ENCODE data around the gene DENND1A. TPM values are rescaled to one million over a fixed set of nuclear protein-coding genes. Genes with fewer than 3 reads are reported as not detected.
A peak's percentile ranks its signal among the peaks of the same experiment; 100 is the strongest.

DENND1A gene
- total and polyA plus RNA-seq, 11 donors, result 9.8 to 24.0 (median 14.7) TPM

DNA sequence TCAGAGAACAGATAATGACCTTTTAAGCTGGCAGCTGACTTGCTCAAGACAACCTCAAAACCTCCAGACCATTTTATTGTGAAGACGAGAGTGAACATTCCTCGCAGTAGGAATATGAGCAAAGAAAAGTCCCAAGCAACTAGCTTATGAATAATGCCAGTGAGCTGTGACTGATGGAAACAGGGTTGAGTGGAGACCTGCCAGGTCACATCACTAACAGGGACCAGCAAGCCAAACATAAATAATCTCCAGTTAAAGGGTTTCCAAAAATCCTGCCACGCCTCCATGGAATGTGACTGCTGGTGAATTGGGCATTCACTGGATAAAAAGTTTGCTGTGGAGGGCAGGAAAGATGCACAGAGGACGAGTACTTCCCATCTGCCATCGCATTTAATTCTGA, 388.5 kb downstream of the DENND1A start:
- no peak overlapping the region for H3K27ac ChIP-seq
- H3K36me3 ChIP-seq, result no peaks in the 10 kb centered on the region
- no peak overlapping the region for H3K4me3 ChIP-seq
- no peaks in the 10 kb centered on the region for H3K9me3 ChIP-seq
- peak in 2 of 5 donors; percentile 22 to 42 for DNase-seq
- intact Hi-C loops (cut with DNase I), result loop anchor here in 6 of 10 donors (1.0 to 10.0 kb wide), 9 partner anchors 137 to 783 kb away; no protein-coding TSS in a partner anchor
- no peaks in the 10 kb centered on the region for H3K27me3 ChIP-seq
- WGBS, 4 donors, result 59 to 65% (median 62%) methylated on average over 5 of the region's 5 CpGs
- no peak for TF ChIP-seq POLR2A (IDR thresholded peaks at IDR 0.05)
- TF ChIP-seq, protein P1, sequence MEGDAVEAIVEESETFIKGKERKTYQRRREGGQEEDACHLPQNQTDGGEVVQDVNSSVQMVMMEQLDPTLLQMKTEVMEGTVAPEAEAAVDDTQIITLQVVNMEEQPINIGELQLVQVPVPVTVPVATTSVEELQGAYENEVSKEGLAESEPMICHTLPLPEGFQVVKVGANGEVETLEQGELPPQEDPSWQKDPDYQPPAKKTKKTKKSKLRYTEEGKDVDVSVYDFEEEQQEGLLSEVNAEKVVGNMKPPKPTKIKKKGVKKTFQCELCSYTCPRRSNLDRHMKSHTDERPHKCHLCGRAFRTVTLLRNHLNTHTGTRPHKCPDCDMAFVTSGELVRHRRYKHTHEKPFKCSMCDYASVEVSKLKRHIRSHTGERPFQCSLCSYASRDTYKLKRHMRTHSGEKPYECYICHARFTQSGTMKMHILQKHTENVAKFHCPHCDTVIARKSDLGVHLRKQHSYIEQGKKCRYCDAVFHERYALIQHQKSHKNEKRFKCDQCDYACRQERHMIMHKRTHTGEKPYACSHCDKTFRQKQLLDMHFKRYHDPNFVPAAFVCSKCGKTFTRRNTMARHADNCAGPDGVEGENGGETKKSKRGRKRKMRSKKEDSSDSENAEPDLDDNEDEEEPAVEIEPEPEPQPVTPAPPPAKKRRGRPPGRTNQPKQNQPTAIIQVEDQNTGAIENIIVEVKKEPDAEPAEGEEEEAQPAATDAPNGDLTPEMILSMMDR (IDR thresholded peaks at IDR 0.05), result no peak
- peak; percentile 63 to 86 (median 71) for ATAC-seq
- peaks cover 0 to 9% (median 0%) of the 10 kb centered on the region in 12 donors for H3K4me1 ChIP-seq

DNA sequence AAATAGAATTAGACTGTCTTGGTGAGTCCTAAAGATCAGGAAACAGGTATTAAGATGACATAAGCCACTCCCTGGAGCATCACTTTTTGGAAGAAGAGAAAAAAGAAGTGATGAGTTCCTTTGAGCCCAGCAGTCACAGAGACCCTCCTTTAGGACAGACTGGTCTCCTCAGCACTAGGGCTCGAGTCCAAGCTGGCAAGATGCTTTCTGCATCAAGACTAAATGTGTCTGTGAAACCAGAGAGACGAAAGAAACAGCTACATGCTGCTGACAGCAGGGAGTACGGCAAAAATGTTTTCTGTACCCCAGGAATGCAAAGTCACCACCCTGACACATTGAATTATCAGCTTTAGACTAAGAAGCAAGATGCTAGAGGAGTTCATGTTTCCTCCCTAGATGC, 389.5 kb downstream of the DENND1A start:
- H3K27ac ChIP-seq, result no peak overlapping the region
- no peaks in the 10 kb centered on the region for H3K27me3 ChIP-seq
- ATAC-seq (no peak), DNase-seq (no peak)
- H3K9me3 ChIP-seq, result no peaks in the 10 kb centered on the region
- TF ChIP-seq, protein P1 (IDR thresholded peaks at IDR 0.05), result no peak
- TF ChIP-seq POLR2A (IDR thresholded peaks at IDR 0.05), result no peak
- WGBS, 4 donors, result 49 to 62% (median 51%) methylated on average over 3 of the region's 3 CpGs
- H3K4me1 ChIP-seq, result peaks cover 0 to 9% (median 0%) of the 10 kb centered on the region in 12 donors
- intact Hi-C loops (cut with DNase I), result loop anchor here in 6 of 10 donors (2.0 to 10.0 kb wide), 8 partner anchors 136 to 784 kb away; no protein-coding TSS in a partner anchor
- H3K4me3 ChIP-seq, result no peak overlapping the region
- no peaks in the 10 kb centered on the region for H3K36me3 ChIP-seq

DNA sequence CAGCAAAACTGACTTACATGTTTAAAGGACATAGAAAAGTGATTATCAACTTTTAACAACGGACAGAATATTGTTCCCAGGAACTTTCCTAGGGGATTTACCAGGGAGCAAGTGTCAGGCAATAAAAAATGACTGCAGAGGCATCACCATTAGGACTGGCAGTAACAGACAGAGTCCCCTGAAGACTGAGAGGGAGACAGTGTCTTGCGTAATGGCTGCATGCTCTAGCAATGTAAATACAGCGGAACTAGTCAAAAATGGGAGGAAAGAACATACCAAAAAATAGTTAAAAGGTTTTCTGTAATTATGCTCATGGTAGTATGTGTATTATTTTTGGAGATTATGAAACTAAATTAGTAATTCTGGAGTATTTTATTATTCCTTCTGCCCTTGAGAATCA, 392.1 kb downstream of the DENND1A start:
- TF ChIP-seq, protein P1 (IDR thresholded peaks at IDR 0.05), result no peak
- TF ChIP-seq POLR2A (IDR thresholded peaks at IDR 0.05), result no peak
- Histone ChIP-seq H3K27me3 (no peaks in the 10 kb centered on the region), H3K36me3 (no peaks in the 10 kb centered on the region), H3K9me3 (no peaks in the 10 kb centered on the region), H3K4me1 (peaks cover 0 to 9% (median 0%) of the 10 kb centered on the region in 12 donors), H3K27ac (no peak overlapping the region), H3K4me3 (no peak overlapping the region)
- 85 to 92% (median 87%) methylated on average over 3 of the region's 3 CpGs for WGBS, 4 donors
- intact Hi-C loops (cut with DNase I), result no loop called here
- ATAC-seq (no peak), DNase-seq (no peak)

DNA sequence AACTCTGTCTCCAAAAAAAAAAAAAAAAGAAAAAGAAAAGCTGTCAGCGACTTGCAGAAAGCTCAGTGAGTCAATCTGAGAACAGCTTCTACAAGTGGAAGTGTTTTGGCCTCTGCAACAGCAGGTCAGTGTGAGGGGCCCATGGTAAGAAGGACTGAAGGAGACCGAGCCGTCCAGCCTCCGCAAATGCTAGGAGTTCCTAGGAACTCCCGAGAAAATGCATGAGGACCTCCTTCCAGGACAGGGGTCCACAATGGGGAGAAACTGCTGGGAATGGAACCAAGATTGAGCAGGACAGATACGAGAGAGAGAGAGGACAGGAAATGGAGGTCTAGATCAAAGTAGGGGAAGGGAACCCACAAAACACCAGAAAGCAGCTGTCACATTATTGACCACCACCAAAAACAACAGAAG, 393.5 kb downstream of the DENND1A start:
- DNase-seq, result no peak
- ATAC-seq, result no peak
- H3K4me3 ChIP-seq, result no peak overlapping the region
- TF ChIP-seq, protein P1 (IDR thresholded peaks at IDR 0.05), result no peak
- H3K4me1 ChIP-seq, result peaks cover 0 to 6% (median 0%) of the 10 kb centered on the region in 12 donors
- WGBS, 4 donors, result 93 to 95% (median 93%) methylated on average over 6 of the region's 6 CpGs
- H3K27me3 ChIP-seq, result no peaks in the 10 kb centered on the region
- H3K9me3 ChIP-seq, result no peaks in the 10 kb centered on the region
- intact Hi-C loops (cut with DNase I), result no loop called here
- no peak overlapping the region for H3K27ac ChIP-seq
- H3K36me3 ChIP-seq, result no peaks in the 10 kb centered on the region

Data from heart left ventricle (tissue), 16 donors.